Activated naive CD4-positive, alpha-beta T cell treated with Interleukin-2 at 50 U/mL for 16 hours (primary cell): ENCODE results near the gene TUFT1.
A peak's percentile ranks its signal among the peaks of the same experiment; 100 is the strongest.
"Not testable (repeated sequence)": the region's sequence is repeated elsewhere in the genome, so short reads cannot be mapped to it uniquely, and the experiment has no call there.

ENCODE experiments used
- DNase-seq: peaks from one replicate; pipeline ENCODE4 v3.0.0-alpha.2; 2020

Gene TUFT1

DNA sequence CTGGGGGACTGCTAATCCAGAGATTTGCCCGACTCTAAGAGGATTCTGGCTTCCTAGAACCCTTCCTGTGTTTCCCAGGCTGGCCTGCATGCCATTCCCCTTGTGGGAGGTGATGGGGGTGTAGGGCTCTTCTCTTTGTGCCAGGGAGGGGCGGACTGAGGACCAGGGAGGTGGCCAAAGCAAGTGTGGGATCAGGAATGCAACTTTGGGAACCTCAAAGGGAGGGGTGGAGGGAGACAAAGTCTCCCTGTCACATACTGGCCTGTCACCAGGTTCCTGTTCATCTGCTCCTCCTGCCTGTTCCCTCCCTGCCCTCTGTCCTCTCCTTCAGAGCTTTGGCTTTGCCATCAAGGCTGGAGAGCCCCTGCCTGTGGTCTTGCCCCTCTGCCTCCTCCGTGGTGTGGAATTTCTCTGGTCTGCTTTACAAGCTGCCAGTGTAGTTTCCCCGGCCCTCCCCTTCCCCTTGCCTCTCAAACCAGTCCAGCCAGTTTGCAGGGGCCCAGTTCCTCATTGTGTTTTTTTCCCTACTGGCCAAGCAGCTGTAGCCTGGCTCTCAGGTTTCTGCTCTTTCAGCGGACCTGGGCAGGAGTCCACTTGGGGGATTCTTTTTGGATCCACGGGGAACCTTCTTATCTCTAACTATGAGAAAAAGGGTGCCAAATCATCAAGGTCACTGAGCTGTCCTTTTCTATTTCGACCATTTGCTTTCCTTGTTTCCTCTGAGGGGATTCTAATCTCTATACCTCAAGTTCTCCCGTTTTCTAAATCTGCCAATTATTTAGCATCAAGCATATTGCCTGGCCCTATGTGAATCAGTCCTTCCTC lies 27.1 kb upstream of the TUFT1 start:
- no peak for DNase-seq

DNA sequence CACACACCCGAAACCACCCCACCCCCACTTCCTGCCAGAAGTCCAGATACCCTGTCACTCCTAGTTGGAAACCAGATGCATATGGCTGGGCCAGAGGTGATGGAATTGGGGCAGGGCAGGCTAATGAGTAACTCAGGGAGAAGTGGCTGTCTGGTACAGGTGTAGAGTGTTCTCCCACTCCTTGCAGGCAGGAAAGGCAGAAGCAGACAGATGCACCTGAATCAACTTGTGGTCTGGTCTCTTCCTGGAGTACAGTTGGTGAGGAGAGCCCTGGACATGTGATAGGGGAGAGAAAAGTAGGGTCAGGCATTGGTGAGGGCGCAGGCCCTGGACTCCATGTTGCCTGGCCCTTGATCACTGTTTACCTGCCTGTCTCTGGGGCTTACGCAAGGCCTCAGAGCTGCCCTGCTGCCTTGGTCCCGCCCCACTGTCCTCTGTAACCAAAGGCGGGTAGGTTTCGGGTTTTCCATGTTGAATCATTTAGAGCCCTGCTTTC lies 26.4 kb upstream of the TUFT1 start:
- DNase-seq = no peak

DNA sequence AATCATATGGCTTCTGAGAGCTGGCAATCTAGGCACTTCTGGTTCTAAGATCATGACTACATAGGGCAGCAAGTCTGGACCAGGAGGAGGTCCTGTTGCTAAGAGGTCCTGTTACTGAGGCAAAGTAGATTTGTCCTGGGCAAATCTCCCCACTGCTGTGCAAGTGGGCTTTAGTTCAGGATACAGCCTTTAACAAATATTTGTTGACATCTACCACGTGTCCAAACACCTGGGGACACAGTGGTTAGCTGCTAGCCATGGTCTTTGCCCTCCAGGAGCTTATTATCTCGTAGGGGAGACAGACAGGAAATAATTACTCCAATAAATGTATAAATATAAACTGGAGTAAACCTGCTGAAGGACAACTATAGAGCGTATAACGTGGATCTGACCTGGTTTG lies 25.7 kb upstream of the TUFT1 start:
- no peak for DNase-seq

DNA sequence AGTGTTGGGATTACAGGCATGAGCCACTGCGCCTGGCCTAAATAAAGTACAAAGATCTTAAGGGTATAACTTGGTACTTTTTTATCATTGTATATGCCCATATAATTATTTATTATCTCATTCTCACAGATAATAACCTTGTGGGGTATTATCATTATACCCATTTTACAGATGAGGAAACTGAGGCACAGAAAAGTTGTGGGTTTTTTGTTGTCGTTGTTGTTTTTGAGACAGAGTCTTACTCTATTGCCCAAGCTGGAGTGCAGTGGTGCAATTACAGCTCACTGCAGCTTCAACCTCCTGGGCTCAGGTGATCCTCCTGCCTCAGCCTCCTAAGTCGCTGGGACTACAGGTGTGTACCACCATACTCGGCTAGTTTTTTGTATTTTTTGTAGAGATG lies 24.8 kb upstream of the TUFT1 start:
- no peak for DNase-seq

DNA sequence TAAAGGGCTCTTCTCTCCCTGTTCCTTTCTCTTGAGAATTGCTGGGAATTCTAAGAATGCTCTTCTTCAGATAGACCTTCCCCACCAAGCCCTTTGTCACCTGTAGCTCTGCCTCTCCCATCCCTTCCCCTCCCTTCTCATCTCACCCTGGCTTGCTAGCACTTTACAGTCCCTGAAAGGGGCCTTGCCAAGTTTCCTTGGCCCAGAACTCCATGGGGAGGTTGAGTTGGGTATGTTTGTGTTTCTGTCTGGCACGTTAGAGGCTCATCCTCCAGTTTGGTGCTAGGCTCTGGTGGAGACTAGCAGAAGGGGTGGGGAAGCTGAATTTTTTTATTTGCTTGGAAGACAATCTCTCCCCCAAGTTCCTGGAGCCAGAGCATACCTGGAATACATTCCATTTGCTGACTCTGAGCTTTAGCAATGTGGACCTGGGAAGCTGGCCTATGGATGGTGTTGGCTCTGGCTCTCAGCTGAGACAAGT lies 24.0 kb upstream of the TUFT1 start:
- no peak for DNase-seq

DNA sequence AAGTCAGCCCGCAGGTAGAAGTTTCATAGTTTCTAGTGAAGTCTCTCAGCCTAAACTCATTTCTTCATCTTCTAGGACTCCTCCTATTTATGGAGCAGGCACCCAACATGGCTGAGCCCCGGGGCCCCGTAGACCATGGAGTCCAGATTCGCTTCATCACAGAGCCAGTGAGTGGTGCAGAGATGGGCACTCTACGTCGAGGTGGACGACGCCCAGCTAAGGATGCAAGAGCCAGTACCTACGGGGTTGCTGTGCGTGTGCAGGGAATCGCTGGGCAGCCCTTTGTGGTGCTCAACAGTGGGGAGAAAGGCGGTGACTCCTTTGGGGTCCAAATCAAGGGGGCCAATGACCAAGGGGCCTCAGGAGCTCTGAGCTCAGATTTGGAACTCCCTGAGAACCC lies 21.7 kb upstream of the TUFT1 start:
- DNase-seq = no peak

DNA sequence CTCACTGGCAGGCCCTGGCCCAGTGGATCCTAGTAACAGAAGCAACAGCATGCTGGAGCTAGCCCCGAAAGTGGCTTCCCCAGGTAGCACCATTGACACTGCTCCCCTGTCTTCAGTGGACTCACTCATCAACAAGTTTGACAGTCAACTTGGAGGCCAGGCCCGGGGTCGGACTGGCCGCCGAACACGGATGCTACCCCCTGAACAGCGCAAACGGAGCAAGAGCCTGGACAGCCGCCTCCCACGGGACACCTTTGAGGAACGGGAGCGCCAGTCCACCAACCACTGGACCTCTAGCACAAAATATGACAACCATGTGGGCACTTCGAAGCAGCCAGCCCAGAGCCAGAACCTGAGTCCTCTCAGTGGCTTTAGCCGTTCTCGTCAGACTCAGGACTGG lies 21.2 kb upstream of the TUFT1 start:
- DNase-seq = no peak

DNA sequence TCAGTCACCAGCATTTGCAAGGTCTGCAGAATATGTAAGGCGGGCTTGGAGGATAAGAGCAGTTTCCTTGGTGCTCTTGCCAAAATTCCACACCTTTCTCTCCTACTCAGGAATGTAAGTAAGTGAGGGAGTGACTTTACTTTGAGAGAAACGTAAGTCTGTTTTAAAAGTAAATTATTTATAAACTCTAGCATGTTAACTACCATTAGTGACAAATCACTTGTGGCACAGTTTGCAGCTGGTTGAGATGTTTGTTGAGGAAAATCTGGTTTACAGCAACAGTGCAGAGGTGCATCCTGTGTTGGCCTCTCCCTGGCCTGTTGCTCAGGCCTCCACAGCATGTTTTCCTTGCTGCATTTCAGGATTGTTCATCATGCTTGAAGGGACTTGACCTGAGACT lies 20.4 kb upstream of the TUFT1 start:
- no peak for DNase-seq

DNA sequence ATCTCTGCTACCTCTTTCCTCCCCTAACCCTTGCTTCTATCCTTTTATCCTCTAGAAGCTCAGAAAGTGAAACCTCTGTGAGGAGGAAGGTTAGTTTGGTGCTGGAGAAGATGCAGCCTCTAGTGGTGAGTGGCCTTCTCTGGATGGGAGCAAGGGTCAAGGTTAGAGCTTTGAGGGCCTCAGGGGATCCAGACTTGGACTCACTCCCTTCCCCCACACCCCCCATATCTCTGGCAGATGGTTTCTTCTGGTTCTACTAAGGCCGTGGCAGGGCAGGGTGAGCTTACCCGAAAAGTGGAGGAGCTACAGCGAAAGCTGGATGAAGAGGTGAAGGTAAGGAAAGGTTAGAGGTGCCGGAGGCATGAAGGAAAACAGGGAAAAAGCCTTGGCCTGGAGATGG lies 19.8 kb upstream of the TUFT1 start:
- DNase-seq = no peak

DNA sequence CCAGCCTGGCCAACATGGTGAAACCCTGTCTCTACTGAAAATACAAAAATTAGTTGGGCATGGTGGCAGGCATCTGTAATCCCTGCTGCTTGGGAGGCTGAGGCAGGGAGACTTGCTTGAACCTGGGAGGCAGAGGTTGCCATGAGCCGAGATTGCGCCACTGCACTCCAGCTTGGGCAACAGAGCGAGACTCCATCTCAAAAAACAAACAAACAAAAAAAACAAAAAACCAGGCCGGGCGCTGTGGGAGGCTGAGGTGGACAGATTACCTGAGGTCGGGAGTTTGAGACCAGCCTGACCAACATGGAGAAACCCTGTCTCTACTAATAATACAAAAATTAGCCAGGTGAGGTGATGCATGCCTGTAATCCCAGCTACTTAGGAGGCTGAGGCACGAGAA lies 17.7 kb upstream of the TUFT1 start:
- DNase-seq = not testable (repeated sequence)

DNA sequence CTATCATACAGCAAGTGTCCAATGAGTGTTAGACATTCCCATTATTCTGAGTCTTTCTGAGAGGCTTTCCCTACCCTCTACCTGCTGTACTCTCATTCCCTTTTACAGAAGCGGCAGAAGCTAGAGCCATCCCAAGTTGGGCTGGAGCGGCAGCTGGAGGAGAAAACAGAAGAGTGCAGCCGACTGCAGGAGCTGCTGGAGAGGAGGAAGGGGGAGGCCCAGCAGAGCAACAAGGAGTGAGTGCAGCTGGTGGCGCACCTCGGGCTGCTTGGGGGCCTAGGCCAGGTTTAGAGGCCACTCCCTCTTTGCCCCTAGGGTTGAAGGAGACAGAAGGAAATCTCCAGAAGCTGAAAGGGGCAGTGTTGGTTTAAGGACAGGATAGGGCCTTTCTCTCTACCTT lies 16.8 kb upstream of the TUFT1 start:
- DNase-seq = no peak

DNA sequence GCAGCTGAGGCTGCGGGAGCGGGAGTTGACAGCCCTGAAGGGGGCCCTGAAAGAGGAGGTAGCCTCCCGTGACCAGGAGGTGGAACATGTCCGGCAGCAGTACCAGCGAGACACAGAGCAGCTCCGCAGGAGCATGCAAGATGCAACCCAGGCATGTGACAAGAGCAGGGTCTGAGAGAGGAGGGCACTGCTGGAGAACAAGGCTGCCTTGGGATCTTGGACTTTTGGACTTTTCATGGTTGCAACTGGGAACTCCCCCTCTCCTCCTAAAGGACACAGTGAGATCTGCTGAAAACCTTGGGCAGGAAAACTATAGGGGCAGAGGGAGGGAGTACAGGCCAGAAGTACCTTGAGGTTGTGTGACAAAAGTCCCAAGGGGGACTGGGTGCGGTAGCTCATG lies 15.4 kb upstream of the TUFT1 start:
- DNase-seq = no peak

DNA sequence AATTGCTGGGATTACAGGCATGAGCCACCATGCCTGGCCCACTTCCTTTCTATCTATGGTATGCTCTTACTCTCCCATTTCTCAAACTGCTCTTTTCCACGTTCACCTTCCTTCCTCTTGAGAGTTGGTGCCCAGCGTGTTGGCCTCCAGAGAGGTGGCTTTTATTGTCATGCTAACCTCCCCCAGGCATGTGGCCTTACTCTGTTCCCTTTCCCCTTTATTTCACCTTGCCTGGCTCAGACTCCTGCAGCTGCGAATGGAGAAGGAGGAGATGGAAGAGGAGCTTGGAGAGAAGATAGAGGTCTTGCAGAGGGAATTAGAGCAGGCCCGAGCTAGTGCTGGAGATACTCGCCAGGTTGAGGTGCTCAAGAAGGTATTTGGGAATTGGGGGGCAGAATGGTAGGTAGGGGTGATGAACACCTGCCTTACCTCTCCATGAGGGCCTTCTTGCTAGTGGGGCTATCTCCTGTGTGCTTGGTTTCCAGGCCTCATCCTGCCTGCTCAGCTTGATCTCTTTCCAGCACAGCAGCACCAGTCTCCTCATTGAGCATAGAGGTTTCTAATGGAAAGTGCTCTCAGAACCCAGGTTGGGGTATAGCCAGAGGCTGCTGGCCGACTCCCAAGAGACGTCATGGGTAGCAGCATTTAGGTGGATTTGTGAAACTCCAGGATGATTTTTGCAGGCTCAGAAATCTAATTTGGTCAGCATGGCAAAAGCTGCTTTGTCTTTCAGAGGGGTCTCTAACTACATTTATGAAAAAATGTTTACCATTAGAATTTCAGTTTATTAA lies 13.2 kb upstream of the TUFT1 start:
- no peak for DNase-seq

DNA sequence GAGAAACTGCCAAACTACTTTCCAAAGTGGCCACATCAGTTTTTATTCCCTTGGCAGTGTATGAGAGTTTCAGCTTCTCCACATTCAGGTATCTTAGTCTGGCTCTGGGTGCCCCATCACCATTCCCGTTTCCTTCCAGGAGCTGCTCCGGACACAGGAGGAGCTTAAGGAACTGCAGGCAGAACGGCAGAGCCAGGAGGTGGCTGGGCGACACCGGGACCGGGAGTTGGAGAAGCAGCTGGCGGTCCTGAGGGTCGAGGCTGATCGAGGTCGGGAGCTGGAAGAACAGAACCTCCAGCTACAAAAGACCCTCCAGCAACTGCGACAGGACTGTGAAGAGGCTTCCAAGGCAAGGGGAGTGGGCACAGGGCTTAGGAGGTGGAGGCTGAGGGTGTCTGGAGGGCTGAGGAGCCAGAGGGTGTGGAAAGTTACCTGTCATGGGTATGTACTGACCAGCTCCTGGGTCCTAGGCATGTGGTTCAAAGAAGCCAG lies 10.9 kb upstream of the TUFT1 start:
- DNase-seq = no peak

DNA sequence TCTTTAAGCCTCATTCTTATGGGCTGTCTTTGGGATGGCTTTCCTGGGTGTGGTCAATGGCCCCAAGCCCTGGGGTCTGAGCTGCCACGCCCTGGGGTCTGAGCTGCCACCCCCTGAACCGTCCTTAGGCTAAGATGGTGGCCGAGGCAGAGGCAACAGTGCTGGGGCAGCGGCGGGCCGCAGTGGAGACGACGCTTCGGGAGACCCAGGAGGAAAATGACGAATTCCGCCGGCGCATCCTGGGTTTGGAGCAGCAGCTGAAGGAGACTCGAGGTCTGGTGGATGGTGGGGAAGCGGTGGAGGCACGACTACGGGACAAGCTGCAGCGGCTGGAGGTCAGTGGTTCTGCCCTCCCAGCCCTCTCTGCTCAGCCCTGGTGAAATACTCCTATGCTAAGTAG lies 10.3 kb upstream of the TUFT1 start:
- no peak for DNase-seq

DNA sequence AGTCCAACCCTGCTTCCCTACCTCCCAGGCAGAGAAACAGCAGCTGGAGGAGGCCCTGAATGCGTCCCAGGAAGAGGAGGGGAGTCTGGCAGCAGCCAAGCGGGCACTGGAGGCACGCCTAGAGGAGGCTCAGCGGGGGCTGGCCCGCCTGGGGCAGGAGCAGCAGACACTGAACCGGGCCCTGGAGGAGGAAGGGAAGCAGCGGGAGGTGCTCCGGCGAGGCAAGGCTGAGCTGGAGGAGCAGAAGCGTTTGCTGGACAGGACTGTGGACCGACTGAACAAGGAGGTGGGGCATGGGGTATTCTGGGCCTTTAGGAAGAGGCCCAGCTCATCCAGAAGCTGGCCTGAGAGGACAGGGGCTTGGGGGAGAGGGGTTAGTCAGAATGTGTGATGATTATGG lies 9.6 kb upstream of the TUFT1 start:
- no peak for DNase-seq

DNA sequence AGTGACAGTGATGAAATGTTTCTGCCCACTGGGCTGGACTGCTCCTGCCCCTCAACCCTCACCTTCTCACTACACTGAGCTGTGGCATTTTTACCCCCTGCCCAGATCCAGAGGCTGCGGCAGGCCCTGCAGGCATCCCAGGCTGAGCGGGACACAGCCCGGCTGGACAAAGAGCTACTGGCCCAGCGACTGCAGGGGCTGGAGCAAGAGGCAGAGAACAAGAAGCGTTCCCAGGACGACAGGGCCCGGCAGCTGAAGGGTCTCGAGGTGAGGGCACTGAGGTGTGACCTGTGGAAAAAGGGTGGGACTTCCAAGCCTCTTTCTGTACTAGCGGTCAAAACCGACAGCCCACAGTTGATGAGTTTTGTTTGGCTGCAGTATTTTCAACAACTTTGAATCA lies 6.2 kb upstream of the TUFT1 start:
- no peak for DNase-seq

DNA sequence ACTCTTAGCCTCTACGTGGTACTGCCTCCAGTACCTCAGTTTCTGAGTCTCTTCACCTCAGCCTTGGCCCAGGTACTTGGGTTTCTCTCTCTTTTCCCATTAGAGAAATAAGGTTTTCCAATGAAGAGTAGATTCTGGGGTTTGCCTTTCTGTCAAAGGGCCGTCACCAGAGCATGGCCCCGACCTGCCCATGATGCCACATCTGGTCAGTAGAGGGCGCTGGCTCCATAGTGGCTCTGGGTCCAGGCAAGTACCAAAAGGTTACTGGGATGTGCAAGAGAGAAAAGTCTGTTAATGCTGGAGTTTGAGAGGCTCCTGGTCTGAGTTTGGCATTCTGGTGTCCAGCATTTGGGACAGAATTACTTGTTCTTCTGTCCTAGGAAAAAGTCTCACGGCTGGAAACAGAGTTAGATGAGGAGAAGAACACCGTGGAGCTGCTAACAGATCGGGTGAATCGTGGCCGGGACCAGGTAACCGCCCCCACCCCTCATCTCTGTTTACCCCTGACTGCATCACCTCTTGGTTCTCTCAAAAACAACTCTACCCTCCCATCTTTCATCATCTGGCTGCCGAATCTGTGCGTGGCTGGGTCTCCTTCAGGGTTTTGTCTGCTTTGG lies 5.3 kb upstream of the TUFT1 start:
- DNase-seq = peak; percentile 83

DNA sequence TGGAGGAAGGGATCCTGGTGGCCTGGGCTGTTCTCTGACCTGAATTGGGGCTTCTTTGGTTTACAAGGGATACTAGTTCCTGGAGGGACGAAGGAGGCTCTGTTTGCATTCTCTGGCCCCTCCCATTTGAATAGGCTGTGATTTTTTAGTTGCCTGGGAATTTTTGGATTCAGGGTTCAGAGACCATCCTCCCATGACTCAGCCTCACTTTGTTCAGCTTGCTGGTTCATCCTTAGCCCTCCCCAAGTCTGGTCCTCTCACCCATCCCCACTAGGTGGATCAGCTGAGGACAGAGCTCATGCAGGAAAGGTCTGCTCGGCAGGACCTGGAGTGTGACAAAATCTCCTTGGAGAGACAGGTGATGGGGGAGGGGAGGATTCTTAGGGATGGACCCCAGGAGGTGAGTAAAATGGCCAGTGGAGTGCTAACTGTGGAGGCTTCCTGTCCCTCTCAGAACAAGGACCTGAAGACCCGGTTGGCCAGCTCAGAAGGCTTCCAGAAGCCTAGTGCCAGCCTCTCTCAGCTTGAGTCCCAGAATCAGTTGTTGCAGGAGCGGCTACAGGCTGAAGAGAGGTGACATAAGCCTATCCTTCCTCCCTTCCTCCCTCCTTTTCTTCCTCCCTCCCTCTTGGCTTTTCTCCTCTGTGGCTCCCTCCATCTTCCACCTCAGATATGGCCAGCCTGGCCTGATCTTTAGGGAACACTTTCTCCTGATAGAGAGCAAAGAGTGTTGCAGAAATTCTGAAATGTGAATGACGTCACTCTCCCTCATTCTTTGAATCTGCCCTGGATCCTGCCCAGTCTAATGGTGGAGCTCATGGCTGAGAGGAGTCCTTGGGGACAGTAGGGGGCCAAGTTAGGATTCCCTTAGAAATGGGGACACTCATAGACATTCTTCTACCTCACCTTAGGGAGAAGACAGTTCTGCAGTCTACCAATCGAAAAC lies 4.5 kb upstream of the TUFT1 start:
- no peak for DNase-seq

DNA sequence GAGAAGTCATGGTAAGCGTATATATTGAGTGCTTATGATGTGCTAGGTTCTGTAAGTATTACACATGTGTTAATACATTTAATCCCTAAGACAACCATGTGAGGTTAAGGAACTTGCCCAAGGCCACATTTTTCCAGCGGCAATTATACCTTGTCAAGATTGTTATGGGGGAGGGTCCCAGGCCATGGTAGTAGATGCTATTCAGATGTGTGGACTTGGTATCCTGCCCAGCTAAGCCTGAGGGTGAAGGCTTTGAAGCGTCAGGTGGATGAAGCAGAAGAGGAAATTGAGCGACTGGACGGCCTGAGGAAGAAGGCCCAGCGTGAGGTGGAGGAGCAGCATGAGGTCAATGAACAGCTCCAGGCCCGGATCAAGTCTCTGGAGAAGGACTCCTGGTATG lies 3.6 kb upstream of the TUFT1 start:
- DNase-seq = no peak

DNA sequence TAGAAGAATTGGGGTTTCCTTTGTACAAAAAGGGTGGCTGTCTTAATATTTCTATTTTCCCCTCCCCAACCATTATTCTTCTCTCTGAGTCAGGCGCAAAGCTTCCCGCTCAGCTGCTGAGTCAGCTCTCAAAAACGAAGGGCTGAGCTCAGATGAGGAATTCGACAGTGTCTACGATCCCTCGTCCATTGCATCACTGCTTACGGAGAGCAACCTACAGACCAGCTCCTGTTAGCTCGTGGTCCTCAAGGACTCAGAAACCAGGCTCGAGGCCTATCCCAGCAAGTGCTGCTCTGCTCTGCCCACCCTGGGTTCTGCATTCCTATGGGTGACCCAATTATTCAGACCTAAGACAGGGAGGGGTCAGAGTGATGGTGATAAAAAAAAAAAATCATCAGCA lies 3.0 kb upstream of the TUFT1 start:
- no peak for DNase-seq

DNA sequence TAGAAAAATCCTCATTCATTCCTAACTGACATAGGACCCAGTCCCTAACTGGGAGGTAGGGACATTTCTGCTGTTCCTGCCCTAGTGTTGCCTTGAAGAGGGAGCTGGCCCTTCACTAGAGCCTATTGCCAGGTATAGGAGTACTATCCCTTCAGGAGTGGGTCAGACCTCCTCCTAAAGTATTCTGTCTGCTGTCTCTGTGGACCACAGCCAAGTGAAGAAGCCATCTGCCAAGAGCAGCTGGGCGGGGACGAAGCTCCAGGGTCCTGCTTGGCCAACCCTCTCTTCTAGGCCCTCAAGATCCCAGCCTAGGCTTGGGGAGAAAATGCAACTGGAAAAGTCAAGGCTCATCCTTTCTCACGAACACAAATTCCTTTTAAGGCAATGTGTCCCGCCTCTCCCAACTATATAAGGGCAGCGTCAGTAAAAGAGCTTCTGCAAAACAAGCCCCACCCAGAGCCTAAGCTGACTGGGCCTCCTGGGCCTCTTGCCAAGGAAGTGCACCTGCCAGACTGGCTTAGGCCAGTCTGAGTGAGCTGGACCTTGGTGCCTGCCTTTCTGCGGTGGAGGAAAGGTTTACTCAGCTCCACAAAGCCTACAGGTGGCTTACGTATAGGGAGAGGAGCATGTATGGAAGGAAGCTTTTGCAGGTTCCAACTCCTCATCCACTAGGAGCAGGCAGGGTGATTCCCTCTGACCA lies 638 bp upstream of the TUFT1 start:
- peak; percentile 10 for DNase-seq
